GM19193 (cell line): ENCODE measurements around the gene SLC6A5.

Source experiments
- POLR2A ChIP-seq: IDR thresholded peaks from 4 replicates; pipeline ENCODE4 v1.6.1; 2011; ENCODE audit not compliant: insufficient read depth, insufficient read length; ENCODE audit errors: extremely low read depth

The SLC6A5 gene

GRCh38 chr11:20638074-20638473, 38.7 kb downstream of the SLC6A5 start:
- TF ChIP-seq POLR2A = no peak

GRCh38 chr11:20639688-20640087, 40.3 kb downstream of the SLC6A5 start:
- no peak for TF ChIP-seq POLR2A

GRCh38 chr11:20640401-20640800, 41.0 kb downstream of the SLC6A5 start:
- TF ChIP-seq POLR2A = no peak

- TF ChIP-seq POLR2A = no peak
These were observed 45.0 kb downstream of the SLC6A5 start for GRCh38 chr11:20644360-20644759.

GRCh38 chr11:20647976-20648565, 48.7 kb downstream of the SLC6A5 start:
- no peak for TF ChIP-seq POLR2A

- no peak for TF ChIP-seq POLR2A
These were observed 52.9 kb downstream of the SLC6A5 start for GRCh38 chr11:20652150-20652806.

- TF ChIP-seq POLR2A = no peak
These were observed 54.6 kb downstream of the SLC6A5 start for GRCh38 chr11:20654038-20654437.

GRCh38 chr11:20656901-20657300, 57.5 kb downstream of the SLC6A5 start:
- no peak for TF ChIP-seq POLR2A

GRCh38 chr11:20658135-20658534, 58.7 kb downstream of the SLC6A5 start:
- no peak for TF ChIP-seq POLR2A

GRCh38 chr11:20661445-20661844, 62.0 kb downstream of the SLC6A5 start:
- no peak for TF ChIP-seq POLR2A

- no peak for TF ChIP-seq POLR2A
These were observed 62.4 kb downstream of the SLC6A5 start for GRCh38 chr11:20661850-20662249.

GRCh38 chr11:20668131-20668809, 68.9 kb downstream of the SLC6A5 start:
- TF ChIP-seq POLR2A = no peak

GRCh38 chr11:20668844-20669819, 69.7 kb downstream of the SLC6A5 start, which contains the start of gene NELL1:
TSS of gene NELL1 (plus strand) at chr11:20669586.
- no peak for TF ChIP-seq POLR2A

GRCh38 chr11:20669820-20670684, 70.6 kb downstream of the SLC6A5 start:
- TF ChIP-seq POLR2A = no peak

- TF ChIP-seq POLR2A = no peak
These were observed 71.6 kb downstream of the SLC6A5 start for GRCh38 chr11:20670932-20671403.
